Measurements from ENCODE around the gene CTDSP2.

- TF ChIP-seq GATA2 (IDR thresholded peaks at IDR 0.05; ENCODE audit: low read depth, low read length) = no peak
- TF ChIP-seq GATA3 (IDR thresholded peaks at IDR 0.05; ENCODE audit: low read depth, low read length) = no peak
Measured at GRCh38 chr12:57889500-57889989, 43.0 kb upstream of the CTDSP2 start.

Measured in SH-SY5Y (cell line).